Measurements from ENCODE around the gene ARVCF. TPM values are rescaled to one million over a fixed set of nuclear protein-coding genes. Genes with fewer than 3 reads are reported as not detected.
"Not testable (repeated sequence)": the region's sequence is repeated elsewhere in the genome, so short reads cannot be mapped to it uniquely, and the experiment has no call there.

The ARVCF gene
- total RNA-seq, 1 experiment from 2014 or later: 15.6 TPM

DNA sequence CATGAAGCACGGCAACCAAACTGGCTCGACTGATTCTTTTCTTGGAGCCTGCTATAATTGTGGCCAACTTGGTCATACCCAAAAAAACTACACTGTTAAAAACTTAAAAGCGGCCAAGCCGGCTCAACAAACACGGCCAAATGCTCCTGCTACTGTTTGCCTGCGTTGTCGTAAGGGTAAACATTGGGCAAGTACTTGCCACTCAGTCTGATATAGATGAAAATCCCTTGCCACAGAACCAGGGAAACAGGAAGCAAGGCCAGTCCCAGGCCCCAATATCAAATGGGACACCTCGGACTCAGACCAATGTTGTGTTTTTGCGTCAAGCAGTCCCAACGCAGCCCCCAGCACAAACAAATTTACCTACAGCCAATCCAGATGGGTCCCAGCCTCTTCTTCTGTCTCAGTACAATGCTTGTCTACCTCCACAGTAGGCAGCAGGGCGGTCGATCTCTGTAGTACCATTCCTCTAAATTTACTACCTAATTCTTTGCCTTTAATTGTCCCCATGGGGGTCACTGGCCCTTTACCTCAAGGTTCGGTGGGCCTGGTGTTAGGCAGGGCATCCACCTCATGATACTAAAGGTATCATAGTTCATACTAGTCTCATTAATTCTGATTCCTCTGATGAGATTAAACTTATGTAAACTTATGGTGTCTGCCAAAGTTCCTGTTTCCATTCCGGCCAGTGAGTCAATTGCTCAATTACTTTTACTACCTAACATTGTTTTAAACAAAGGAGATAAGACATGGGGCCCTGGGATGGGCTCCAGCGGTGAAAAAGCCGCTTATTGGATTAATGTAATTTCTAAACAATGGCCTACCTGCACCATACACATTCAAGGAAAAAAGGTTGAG, 78.8 kb downstream of the ARVCF start:
- Histone ChIP-seq H3K27ac (no peak overlapping the region), H3K9me3 (ENCODE audit: insufficient read depth, low read depth) (no peaks in the 10 kb centered on the region; the same call in 1 of the 2 replicates), H3K4me3 (no peak overlapping the region), H3K27me3 (ENCODE audit: insufficient read depth, low read depth) (no peaks in the 10 kb centered on the region), H3K36me3 (ENCODE audit: low read depth) (no peaks in the 10 kb centered on the region), H3F3A (ENCODE audit: insufficient read depth, low read depth) (no peaks in the 10 kb centered on the region), H3K4me2 (no peak overlapping the region), H3K79me2 (ENCODE audit: low read depth) (peaks cover 21% of the 10 kb centered on the region), H3K9me2 (ENCODE audit: insufficient read depth) (no peaks in the 10 kb centered on the region), H2AFZ (no peak overlapping the region), H4K20me1 (ENCODE audit: insufficient read depth) (no peaks in the 10 kb centered on the region), H3K4me1 (replicated peaks; ENCODE audit: insufficient read depth) (peaks cover 4% of the 10 kb centered on the region; the same call in 1 of the 2 replicates)
- BruUV-seq (replicated peaks): no TSS peak
- ChIA-PET CTCF (no interaction called here), POLR2A (ENCODE audit: unreplicated experiment) (no interaction called here)
- no peak for DNase-seq
- intact Hi-C loops (cut with micrococcal nuclease; ENCODE audit: unreplicated experiment): no loop called here
- no peak for TF ChIP-seq EZH2 (IDR thresholded peaks at IDR 0.05; ENCODE audit: low read depth)
- TF ChIP-seq CTCF (conservative IDR thresholded peaks at IDR 0.05): no peak

- no peak for DNase-seq
- no peaks in the 10 kb centered on the region for H3K9me2 ChIP-seq (ENCODE audit: insufficient read depth)
- H3K27me3 ChIP-seq (ENCODE audit: insufficient read depth, low read depth): no peaks in the 10 kb centered on the region
- intact Hi-C loops (cut with micrococcal nuclease; ENCODE audit: unreplicated experiment): no loop called here
- no peak overlapping the region for H3K4me2 ChIP-seq
- no peaks in the 10 kb centered on the region for H4K20me1 ChIP-seq (ENCODE audit: insufficient read depth)
- no peaks in the 10 kb centered on the region for H3K36me3 ChIP-seq (ENCODE audit: low read depth)
- ChIA-PET POLR2A (ENCODE audit: unreplicated experiment) (no interaction called here), CTCF (no interaction called here)
- TF ChIP-seq CTCF (conservative IDR thresholded peaks at IDR 0.05) (no peak), EZH2 (IDR thresholded peaks at IDR 0.05; ENCODE audit: low read depth) (no peak)
- H2AFZ ChIP-seq: no peak overlapping the region
- H3K27ac ChIP-seq: no peak overlapping the region
- H3F3A ChIP-seq (ENCODE audit: insufficient read depth, low read depth): no peaks in the 10 kb centered on the region
- no peaks in the 10 kb centered on the region for H3K4me1 ChIP-seq (replicated peaks; ENCODE audit: insufficient read depth)
- H3K79me2 ChIP-seq (ENCODE audit: low read depth): peaks cover 10% of the 10 kb centered on the region
- no peaks in the 10 kb centered on the region; the same call in 1 of the 2 replicates for H3K9me3 ChIP-seq (ENCODE audit: insufficient read depth, low read depth)
- BruUV-seq (replicated peaks): no TSS peak
- H3K4me3 ChIP-seq: no peak overlapping the region
These were observed 80.1 kb downstream of the ARVCF start for GRCh38 chr22:19936513-19936912.

DNA sequence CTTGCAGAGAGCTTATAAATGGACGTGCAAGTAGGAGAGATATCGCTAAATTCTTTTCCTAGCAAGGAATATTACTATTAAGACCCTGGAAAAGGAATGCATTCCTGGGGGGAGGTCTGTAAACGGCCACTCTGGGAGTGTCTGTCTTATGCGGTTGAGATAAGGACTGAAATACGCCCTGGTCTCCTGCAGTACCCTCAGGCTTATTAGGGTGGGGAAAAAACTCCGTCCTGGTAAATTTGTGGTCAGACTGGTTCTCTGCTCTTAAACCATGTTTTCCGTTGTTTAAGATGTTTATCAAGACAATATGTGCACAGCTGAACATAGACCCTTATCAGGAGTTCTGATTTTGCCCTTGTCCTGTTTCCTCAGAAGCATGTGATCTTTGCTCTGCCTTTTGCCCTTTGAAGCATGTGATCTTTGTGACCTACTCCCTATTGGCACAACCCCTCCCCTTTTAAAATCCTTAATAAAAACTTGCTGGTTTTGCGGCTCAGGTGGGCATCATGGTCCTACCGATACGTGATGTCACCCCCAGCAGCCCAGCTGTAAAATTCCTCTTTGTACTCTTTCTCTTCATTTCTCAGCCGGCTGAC, 81.4 kb downstream of the ARVCF start:
- H3K4me2 ChIP-seq; H3K27me3 ChIP-seq (ENCODE audit: insufficient read depth, low read depth); H3K79me2 ChIP-seq (ENCODE audit: low read depth); H3K4me3 ChIP-seq; intact Hi-C loops (cut with micrococcal nuclease; ENCODE audit: unreplicated experiment); H3F3A ChIP-seq (ENCODE audit: insufficient read depth, low read depth); CTCF ChIA-PET; H3K27ac ChIP-seq; POLR2A ChIA-PET (ENCODE audit: unreplicated experiment); H3K9me3 ChIP-seq (ENCODE audit: insufficient read depth, low read depth); H3K9me2 ChIP-seq (ENCODE audit: insufficient read depth); DNase-seq; BruUV-seq (replicated peaks); H3K36me3 ChIP-seq (ENCODE audit: low read depth); H2AFZ ChIP-seq; H4K20me1 ChIP-seq (ENCODE audit: insufficient read depth); H3K4me1 ChIP-seq (replicated peaks; ENCODE audit: insufficient read depth): not testable (repeated sequence)
